ENCODE measurements around the gene TRIM47. TPM values are rescaled to one million over a fixed set of nuclear protein-coding genes. Genes with fewer than 3 reads are reported as not detected.

TRIM47 gene
- total and polyA plus RNA-seq, 2 experiments from 2014 or later, result 1.2 to 1.4 TPM

GRCh38 chr17:75885431-75885830, 7.0 kb upstream of the TRIM47 start:
- Histone ChIP-seq H3K9me3 (ENCODE audit: low read depth) (no peaks in the 10 kb centered on the region), H3F3A (ENCODE audit: insufficient read depth) (peaks cover 7% of the 10 kb centered on the region; the same call in 1 of the 2 replicates), H3K79me2 (ENCODE audit: insufficient read depth) (no peaks in the 10 kb centered on the region), H3K4me2 (ENCODE audit: unreplicated experiment) (no peak overlapping the region), H3K27me3 (replicated peaks; ENCODE audit: insufficient read depth) (no peaks in the 10 kb centered on the region), H3K36me3 (ENCODE audit: low read depth) (no peaks in the 10 kb centered on the region), H4K20me1 (ENCODE audit: insufficient read depth) (no peaks in the 10 kb centered on the region), H3K27ac (no peak overlapping the region), H3K4me1 (ENCODE audit: insufficient read depth) (no peaks in the 10 kb centered on the region), H3K9ac (no peak overlapping the region), H2AFZ (no peak overlapping the region), H3K4me3 (no peak overlapping the region), H3K9me2 (ENCODE audit: insufficient read depth) (no peaks in the 10 kb centered on the region)
- no peak for DNase-seq
- TF ChIP-seq EZH2phosphoT487 (IDR thresholded peaks at IDR 0.05; ENCODE audit: insufficient read depth, low read depth) (no peak), EZH2 (IDR thresholded peaks at IDR 0.05; ENCODE audit: insufficient read depth, poor library complexity, severe bottlenecking) (no peak)
- in situ Hi-C loops (cut with MboI), result no loop called here
- 85 to 88% methylated on average over 8 of the region's 8 CpGs for WGBS, 2 experiments (ENCODE audit: low coverage in 1 of 2, low lambda C conversion rate in 2 of 2, missing lambda C conversion rate in 2 of 2)

DNA sequence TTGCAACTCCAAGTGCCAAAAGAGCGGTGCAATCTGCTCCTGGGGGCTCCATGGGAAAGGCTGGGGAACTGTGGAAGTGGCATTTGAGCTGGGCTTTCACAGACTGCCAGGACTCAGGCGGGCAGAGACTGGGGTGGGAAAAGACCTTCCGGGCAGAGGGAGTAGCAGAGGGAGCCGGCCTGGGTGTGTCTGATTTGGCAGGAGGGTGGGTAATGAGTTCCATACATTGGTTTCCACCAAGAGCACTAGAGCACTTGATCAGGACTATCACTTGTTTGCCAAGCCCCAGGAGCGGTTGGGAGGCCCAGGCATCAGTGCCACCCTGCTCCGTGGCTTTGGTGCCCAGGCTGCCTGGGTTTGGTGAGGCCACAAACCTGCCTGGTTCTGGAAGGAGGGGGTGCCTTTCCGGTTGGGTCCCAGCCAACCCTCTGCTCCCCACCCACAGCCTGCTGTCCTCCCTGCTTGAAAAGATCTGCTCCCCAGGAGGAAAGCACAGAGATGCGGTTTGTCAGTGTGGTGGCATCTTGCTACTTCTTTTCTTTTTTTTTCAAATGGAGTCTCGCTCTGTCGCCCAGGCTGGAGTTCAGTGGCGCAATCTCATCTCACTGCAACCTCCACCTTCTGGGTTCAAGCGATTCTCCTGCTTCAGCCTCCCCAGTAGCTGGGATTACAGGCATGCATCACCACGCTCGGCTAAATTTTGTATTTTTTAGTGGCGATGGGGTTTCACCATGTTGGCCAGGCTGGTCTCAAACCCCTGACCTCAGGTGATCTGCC, 3.5 kb upstream of the TRIM47 start:
- H3K27me3 ChIP-seq (replicated peaks; ENCODE audit: insufficient read depth), result peaks cover 12% of the 10 kb centered on the region
- H3K9me3 ChIP-seq (ENCODE audit: low read depth), result no peaks in the 10 kb centered on the region
- H3K4me3 ChIP-seq, result no peak overlapping the region
- no peak for DNase-seq
- peaks cover 5% of the 10 kb centered on the region; the same call in 1 of the 2 replicates for H3K4me1 ChIP-seq (ENCODE audit: insufficient read depth)
- H3K4me2 ChIP-seq (ENCODE audit: unreplicated experiment), result no peak overlapping the region
- H3K27ac ChIP-seq, result no peak overlapping the region
- no peak overlapping the region for H2AFZ ChIP-seq
- WGBS, 2 experiments (ENCODE audit: low coverage in 1 of 2, low lambda C conversion rate in 2 of 2, missing lambda C conversion rate in 2 of 2), result 35 to 39% methylated on average over 15 of the region's 15 CpGs
- no peak overlapping the region for H3K9ac ChIP-seq
- H3K9me2 ChIP-seq (ENCODE audit: insufficient read depth), result no peaks in the 10 kb centered on the region
- H3K79me2 ChIP-seq (ENCODE audit: insufficient read depth), result no peaks in the 10 kb centered on the region
- in situ Hi-C loops (cut with MboI), result no loop called here
- no peak for TF ChIP-seq EZH2phosphoT487 (IDR thresholded peaks at IDR 0.05; ENCODE audit: insufficient read depth, low read depth)
- TF ChIP-seq EZH2 (IDR thresholded peaks at IDR 0.05; ENCODE audit: insufficient read depth, poor library complexity, severe bottlenecking), result no peak
- no peaks in the 10 kb centered on the region for H3K36me3 ChIP-seq (ENCODE audit: low read depth)
- H3F3A ChIP-seq (ENCODE audit: insufficient read depth), result 0 out of 2 replicates have a peak, but pooled peaks cover 8% of the 10 kb centered on the region
- H4K20me1 ChIP-seq (ENCODE audit: insufficient read depth), result no peaks in the 10 kb centered on the region

DNA sequence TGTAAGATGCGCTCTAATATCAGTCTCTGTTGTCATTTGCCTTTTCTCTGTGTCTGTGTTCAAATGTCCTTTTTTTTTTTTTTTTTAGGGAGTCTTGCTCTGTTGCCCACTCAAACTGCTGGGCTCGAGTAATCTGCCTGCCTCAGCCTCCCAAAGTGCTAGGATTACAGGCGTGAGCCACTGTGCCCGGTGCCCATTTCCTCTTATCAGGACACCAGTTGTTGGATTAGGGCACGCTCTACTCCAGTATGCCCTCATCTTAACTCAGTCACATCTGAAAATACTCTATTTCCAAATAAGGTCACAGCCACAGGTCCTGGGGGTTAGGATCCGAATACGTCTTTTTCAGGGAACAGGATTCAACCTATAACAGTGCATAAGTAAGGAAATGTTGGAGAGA, 1.9 kb upstream of the TRIM47 start:
- in situ Hi-C loops (cut with MboI), result no loop called here
- no peaks in the 10 kb centered on the region for H3K9me2 ChIP-seq (ENCODE audit: insufficient read depth)
- no peak for DNase-seq

DNA sequence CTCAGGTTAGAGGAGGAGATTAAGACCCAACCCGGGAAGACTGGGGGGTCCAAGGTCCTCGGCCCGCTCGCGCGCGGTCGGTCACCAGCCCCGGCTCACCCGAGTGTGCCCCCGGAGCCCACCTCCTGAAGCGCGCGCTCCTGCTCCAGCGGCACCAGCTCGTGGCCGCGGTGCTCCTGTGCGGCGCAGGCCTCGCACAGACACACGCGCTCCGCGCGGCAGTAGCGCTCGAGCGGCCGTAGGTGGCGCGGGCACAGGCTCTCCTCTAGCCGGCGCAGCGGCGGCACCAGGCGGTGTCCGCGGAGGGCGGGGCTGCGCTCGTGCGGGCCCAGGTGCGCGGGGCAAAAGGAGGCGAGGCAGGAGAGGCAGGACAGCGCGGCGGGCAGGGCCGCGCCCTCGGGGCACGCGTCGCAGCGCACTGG, 618 bp downstream of the TRIM47 start:
- peak overlapping the region; percentile 75 for H3K9ac ChIP-seq
- in situ Hi-C loops (cut with MboI), result no loop called here
- WGBS, 2 experiments (ENCODE audit: low coverage in 1 of 2, low lambda C conversion rate in 2 of 2, missing lambda C conversion rate in 2 of 2), result 1% methylated on average over 40 to 51 of the region's 56 CpGs

More for the DNA sequence above, 1.9 kb upstream of the TRIM47 start:
- peaks cover 20% of the 10 kb centered on the region for H3K4me1 ChIP-seq (ENCODE audit: insufficient read depth)
- no peaks in the 10 kb centered on the region for H3K79me2 ChIP-seq (ENCODE audit: insufficient read depth)
- no peak overlapping the region for H3K4me2 ChIP-seq (ENCODE audit: unreplicated experiment)
- H3K27ac ChIP-seq, result no peak overlapping the region
- no peaks in the 10 kb centered on the region for H3K9me3 ChIP-seq (ENCODE audit: low read depth)
- H2AFZ ChIP-seq, result no peak overlapping the region
- H3K36me3 ChIP-seq (ENCODE audit: low read depth), result no peaks in the 10 kb centered on the region
- TF ChIP-seq EZH2 (IDR thresholded peaks at IDR 0.05; ENCODE audit: insufficient read depth, poor library complexity, severe bottlenecking) (no peak), EZH2phosphoT487 (IDR thresholded peaks at IDR 0.05; ENCODE audit: insufficient read depth, low read depth) (no peak)
- WGBS, 2 experiments (ENCODE audit: low coverage in 1 of 2, low lambda C conversion rate in 2 of 2, missing lambda C conversion rate in 2 of 2), result 55 to 61% methylated on average over 7 of the region's 7 CpGs
- H3K4me3 ChIP-seq, result no peak overlapping the region
- 0 out of 2 replicates have a peak, but pooled peaks cover 11% of the 10 kb centered on the region for H3F3A ChIP-seq (ENCODE audit: insufficient read depth)
- H4K20me1 ChIP-seq (ENCODE audit: insufficient read depth), result no peaks in the 10 kb centered on the region
- peaks cover 12% of the 10 kb centered on the region for H3K27me3 ChIP-seq (replicated peaks; ENCODE audit: insufficient read depth)
- H3K9ac ChIP-seq, result no peak overlapping the region

More for the DNA sequence above, 618 bp downstream of the TRIM47 start:
- H3K79me2 ChIP-seq (ENCODE audit: insufficient read depth), result no peaks in the 10 kb centered on the region
- peak overlapping the region; percentile 62 for H3K4me2 ChIP-seq (ENCODE audit: unreplicated experiment)
- peaks cover 24% of the 10 kb centered on the region for H3K4me1 ChIP-seq (ENCODE audit: insufficient read depth)
- no peaks in the 10 kb centered on the region for H3K36me3 ChIP-seq (ENCODE audit: low read depth)
- peak overlapping the region; percentile 63 for H3K4me3 ChIP-seq
- H3K9me2 ChIP-seq (ENCODE audit: insufficient read depth), result no peaks in the 10 kb centered on the region
- H4K20me1 ChIP-seq (ENCODE audit: insufficient read depth), result no peaks in the 10 kb centered on the region
- H3F3A ChIP-seq (ENCODE audit: insufficient read depth), result 0 out of 2 replicates have a peak, but pooled peaks cover 11% of the 10 kb centered on the region
- peaks cover 12% of the 10 kb centered on the region for H3K27me3 ChIP-seq (replicated peaks; ENCODE audit: insufficient read depth)
- peak; percentile 91 for DNase-seq
- peak overlapping the region; percentile 67 for H2AFZ ChIP-seq
- TF ChIP-seq EZH2 (IDR thresholded peaks at IDR 0.05; ENCODE audit: insufficient read depth, poor library complexity, severe bottlenecking) (no peak), EZH2phosphoT487 (IDR thresholded peaks at IDR 0.05; ENCODE audit: insufficient read depth, low read depth) (no peak)
- no peaks in the 10 kb centered on the region for H3K9me3 ChIP-seq (ENCODE audit: low read depth)
- H3K27ac ChIP-seq, result peak overlapping the region; percentile 41
